Measurements from ENCODE around the gene PPARA. TPM values are rescaled to one million over a fixed set of nuclear protein-coding genes. Genes with fewer than 3 reads are reported as not detected.

The PPARA gene
- total RNA-seq, 1 donor from 2014 or later, result 8.4 TPM

DNA sequence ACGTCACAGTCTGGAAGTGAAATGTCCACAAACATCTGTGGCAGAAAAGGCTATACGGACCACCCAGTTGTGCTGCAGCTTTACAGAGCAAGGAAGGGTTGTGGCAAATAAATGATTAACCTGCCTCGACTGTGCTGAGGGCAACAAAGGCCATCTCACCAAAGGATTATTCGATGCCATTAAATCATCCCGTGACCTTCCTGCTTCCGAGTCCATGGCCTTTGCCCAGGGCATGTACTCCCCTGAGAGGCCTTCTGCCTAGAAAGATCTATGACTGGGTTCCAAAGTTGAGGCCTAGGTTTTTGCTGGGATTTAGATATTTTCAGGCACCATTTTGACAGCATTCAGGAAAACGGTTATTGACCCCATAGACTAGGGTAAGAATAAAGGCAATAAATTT is 90.6 kb downstream of the PPARA start:
- H3K79me2 ChIP-seq (ENCODE audit: insufficient read depth, low read length), result no peaks in the 10 kb centered on the region
- H4K20me1 ChIP-seq (ENCODE audit: insufficient read depth, low read length), result no peaks in the 10 kb centered on the region
- no peaks in the 10 kb centered on the region for H3K27me3 ChIP-seq (ENCODE audit: insufficient read depth, low read length)
- H3K4me1 ChIP-seq (ENCODE audit: insufficient read depth, low read length), result no peaks in the 10 kb centered on the region
- no peak overlapping the region for H3K9ac ChIP-seq (ENCODE audit: low read length)
- Mint-ChIP-seq H3K9me3 (ENCODE audit: unreplicated experiment) (no peaks in the 10 kb centered on the region), H3K36me3 (ENCODE audit: low read depth, unreplicated experiment) (peaks cover 13% of the 10 kb centered on the region), H3K27ac (ENCODE audit: unreplicated experiment) (no peak overlapping the region), H3K27me3 (ENCODE audit: low read depth, unreplicated experiment) (peaks cover 6% of the 10 kb centered on the region), H3K4me3 (ENCODE audit: unreplicated experiment) (no peak overlapping the region), H3K4me1 (ENCODE audit: low read depth, unreplicated experiment) (no peaks in the 10 kb centered on the region)
- FAIRE-seq, result no peak
- no peak overlapping the region for H3K4me2 ChIP-seq (ENCODE audit: low read length)
- no peak overlapping the region for H3K27ac ChIP-seq (ENCODE audit: low read depth, low read length)
- no peak for DNase-seq (ENCODE audit: low read depth)
- TF ChIP-seq, protein P1, sequence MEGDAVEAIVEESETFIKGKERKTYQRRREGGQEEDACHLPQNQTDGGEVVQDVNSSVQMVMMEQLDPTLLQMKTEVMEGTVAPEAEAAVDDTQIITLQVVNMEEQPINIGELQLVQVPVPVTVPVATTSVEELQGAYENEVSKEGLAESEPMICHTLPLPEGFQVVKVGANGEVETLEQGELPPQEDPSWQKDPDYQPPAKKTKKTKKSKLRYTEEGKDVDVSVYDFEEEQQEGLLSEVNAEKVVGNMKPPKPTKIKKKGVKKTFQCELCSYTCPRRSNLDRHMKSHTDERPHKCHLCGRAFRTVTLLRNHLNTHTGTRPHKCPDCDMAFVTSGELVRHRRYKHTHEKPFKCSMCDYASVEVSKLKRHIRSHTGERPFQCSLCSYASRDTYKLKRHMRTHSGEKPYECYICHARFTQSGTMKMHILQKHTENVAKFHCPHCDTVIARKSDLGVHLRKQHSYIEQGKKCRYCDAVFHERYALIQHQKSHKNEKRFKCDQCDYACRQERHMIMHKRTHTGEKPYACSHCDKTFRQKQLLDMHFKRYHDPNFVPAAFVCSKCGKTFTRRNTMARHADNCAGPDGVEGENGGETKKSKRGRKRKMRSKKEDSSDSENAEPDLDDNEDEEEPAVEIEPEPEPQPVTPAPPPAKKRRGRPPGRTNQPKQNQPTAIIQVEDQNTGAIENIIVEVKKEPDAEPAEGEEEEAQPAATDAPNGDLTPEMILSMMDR (IDR thresholded peaks at IDR 0.05; ENCODE audit: insufficient read depth, low read depth, low read length), result no peak
- no peak for TF ChIP-seq EZH2 (IDR thresholded peaks at IDR 0.05; ENCODE audit: insufficient read depth, low read length)
- no peak overlapping the region for H2AFZ ChIP-seq (ENCODE audit: low read depth, low read length)
- peaks cover 7% of the 10 kb centered on the region for H3K36me3 ChIP-seq (ENCODE audit: insufficient read depth, low read length)
- no peaks in the 10 kb centered on the region for H3K9me3 ChIP-seq (ENCODE audit: insufficient read depth, low read depth, low read length)
- no peak overlapping the region for H3K4me3 ChIP-seq (ENCODE audit: insufficient read depth, low read depth, low read length)

DNA sequence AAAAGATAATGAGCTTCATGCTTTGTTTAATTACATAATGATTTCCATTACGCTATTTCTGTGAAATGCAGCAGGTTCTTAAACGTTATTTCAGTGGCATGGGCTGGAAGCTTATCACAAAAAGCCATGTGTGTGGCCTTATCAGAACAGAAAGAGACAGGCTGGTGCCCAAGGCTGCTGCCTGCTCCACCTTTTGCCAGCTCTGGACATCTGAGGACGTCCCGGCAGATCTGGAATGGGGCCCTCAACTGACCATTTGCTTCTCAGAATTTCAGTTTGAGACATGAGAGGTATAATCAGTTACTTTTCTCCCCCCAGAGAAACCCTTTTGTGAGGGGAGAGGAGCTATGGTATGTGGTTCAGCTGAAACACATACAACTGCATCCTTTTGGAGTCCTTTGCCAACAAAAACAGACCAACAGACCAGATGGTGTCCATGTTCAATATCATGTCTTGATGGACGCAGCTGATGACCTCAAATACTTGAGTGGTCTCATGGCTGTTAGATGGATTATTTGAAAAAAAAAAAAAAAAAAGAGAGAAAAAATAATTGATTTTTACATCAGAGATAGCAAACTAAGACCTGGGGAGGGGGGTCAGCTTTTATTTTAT is 91.2 kb downstream of the PPARA start:
- H3K27me3 Mint-ChIP-seq (ENCODE audit: low read depth, unreplicated experiment), result peaks cover 3% of the 10 kb centered on the region
- no peaks in the 10 kb centered on the region for H3K4me1 Mint-ChIP-seq (ENCODE audit: low read depth, unreplicated experiment)
- H3K36me3 Mint-ChIP-seq (ENCODE audit: low read depth, unreplicated experiment), result peaks cover 13% of the 10 kb centered on the region
- no peaks in the 10 kb centered on the region for H3K9me3 ChIP-seq (ENCODE audit: insufficient read depth, low read depth, low read length)
- H3K4me3 Mint-ChIP-seq (ENCODE audit: unreplicated experiment), result no peak overlapping the region
- TF ChIP-seq, protein P1 (IDR thresholded peaks at IDR 0.05; ENCODE audit: insufficient read depth, low read depth, low read length), result no peak
- TF ChIP-seq EZH2 (IDR thresholded peaks at IDR 0.05; ENCODE audit: insufficient read depth, low read length), result no peak
- H2AFZ ChIP-seq (ENCODE audit: low read depth, low read length), result no peak overlapping the region
- DNase-seq (ENCODE audit: low read depth) (no peak), FAIRE-seq (no peak)
- H3K4me2 ChIP-seq (ENCODE audit: low read length), result no peak overlapping the region
- H3K27ac Mint-ChIP-seq (ENCODE audit: unreplicated experiment), result no peak overlapping the region
- peaks cover 7% of the 10 kb centered on the region for H3K36me3 ChIP-seq (ENCODE audit: insufficient read depth, low read length)
- H3K9me3 Mint-ChIP-seq (ENCODE audit: unreplicated experiment), result no peaks in the 10 kb centered on the region
- H3K4me1 ChIP-seq (ENCODE audit: insufficient read depth, low read length), result no peaks in the 10 kb centered on the region
- H4K20me1 ChIP-seq (ENCODE audit: insufficient read depth, low read length), result peaks cover 5% of the 10 kb centered on the region
- no peak overlapping the region for H3K9ac ChIP-seq (ENCODE audit: low read length)
- H3K4me3 ChIP-seq (ENCODE audit: insufficient read depth, low read depth, low read length), result no peak overlapping the region
- no peak overlapping the region for H3K27ac ChIP-seq (ENCODE audit: low read depth, low read length)
- no peaks in the 10 kb centered on the region for H3K79me2 ChIP-seq (ENCODE audit: insufficient read depth, low read length)
- H3K27me3 ChIP-seq (ENCODE audit: insufficient read depth, low read length), result no peaks in the 10 kb centered on the region

DNA sequence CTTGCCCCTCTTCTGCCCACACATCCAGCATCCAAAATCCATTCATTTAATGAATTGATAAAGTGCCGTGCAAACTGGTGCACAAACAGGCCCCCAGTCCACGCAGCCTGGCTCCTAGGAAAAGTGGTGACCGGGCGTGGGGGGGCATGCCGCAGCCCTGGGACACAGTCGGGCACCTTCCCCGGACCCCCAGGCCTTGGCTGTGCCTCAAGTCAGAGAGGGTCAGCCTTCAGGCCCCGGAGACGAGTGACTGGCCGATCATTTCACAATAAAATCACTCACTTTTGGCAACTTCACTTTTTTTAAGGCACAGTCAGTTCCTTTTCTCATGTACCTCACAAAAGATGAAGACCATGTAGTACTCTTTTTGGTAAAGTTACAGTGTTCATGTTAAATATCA is 91.8 kb downstream of the PPARA start:
- no peak overlapping the region for H3K9ac ChIP-seq (ENCODE audit: low read length)
- H3K36me3 ChIP-seq (ENCODE audit: insufficient read depth, low read length), result peaks cover 7% of the 10 kb centered on the region
- no peaks in the 10 kb centered on the region for H3K4me1 ChIP-seq (ENCODE audit: insufficient read depth, low read length)
- Mint-ChIP-seq H3K4me1 (ENCODE audit: low read depth, unreplicated experiment) (no peaks in the 10 kb centered on the region), H3K36me3 (ENCODE audit: low read depth, unreplicated experiment) (peaks cover 13% of the 10 kb centered on the region), H3K4me3 (ENCODE audit: unreplicated experiment) (no peak overlapping the region), H3K27ac (ENCODE audit: unreplicated experiment) (no peak overlapping the region), H3K9me3 (ENCODE audit: unreplicated experiment) (no peaks in the 10 kb centered on the region), H3K27me3 (ENCODE audit: low read depth, unreplicated experiment) (peaks cover 2% of the 10 kb centered on the region)
- no peak overlapping the region for H3K4me2 ChIP-seq (ENCODE audit: low read length)
- H3K9me3 ChIP-seq (ENCODE audit: insufficient read depth, low read depth, low read length), result no peaks in the 10 kb centered on the region
- peaks cover 6% of the 10 kb centered on the region for H4K20me1 ChIP-seq (ENCODE audit: insufficient read depth, low read length)
- H2AFZ ChIP-seq (ENCODE audit: low read depth, low read length), result no peak overlapping the region
- no peaks in the 10 kb centered on the region for H3K79me2 ChIP-seq (ENCODE audit: insufficient read depth, low read length)
- TF ChIP-seq EZH2 (IDR thresholded peaks at IDR 0.05; ENCODE audit: insufficient read depth, low read length), result no peak
- TF ChIP-seq, protein P1 (IDR thresholded peaks at IDR 0.05; ENCODE audit: insufficient read depth, low read depth, low read length), result no peak
- DNase-seq (ENCODE audit: low read depth) (no peak), FAIRE-seq (no peak)
- no peak overlapping the region for H3K4me3 ChIP-seq (ENCODE audit: insufficient read depth, low read depth, low read length)
- no peak overlapping the region for H3K27ac ChIP-seq (ENCODE audit: low read depth, low read length)
- H3K27me3 ChIP-seq (ENCODE audit: insufficient read depth, low read length), result no peaks in the 10 kb centered on the region

All from astrocyte (in vitro differentiated cells and primary cell).